HepG2 (cell line): ENCODE data around the gene FDPS. TPM values are rescaled to one million over a fixed set of nuclear protein-coding genes. Genes with fewer than 3 reads are reported as not detected.
A peak's percentile ranks its signal among the peaks of the same experiment; 100 is the strongest.

Experiments used
- ARNT2 ChIP-seq: sonication (generic); formaldehyde crosslinking; IDR thresholded peaks from 2 replicates; pipeline ENCODE4 v1.8.0; 2022; ENCODE audit warnings: mild to moderate bottlenecking, low read depth, missing genetic modification reagents, moderate library complexity
- CBFB ChIP-seq: sonication (generic); formaldehyde crosslinking; IDR thresholded peaks from 2 replicates; pipeline ENCODE4 v1.4.0; 2020; ENCODE audit warnings: missing genetic modification reagents
- GFI1 ChIP-seq: sonication (generic); formaldehyde crosslinking; IDR thresholded peaks from 2 replicates; pipeline ENCODE4 v1.5.0; 2020; ENCODE audit warnings: missing genetic modification reagents, mild to moderate bottlenecking, borderline replicate concordance
- KDM5B ChIP-seq: sonication (generic); formaldehyde crosslinking; IDR thresholded peaks from 2 replicates; pipeline ENCODE4 v1.4.0; 2020; ENCODE audit warnings: missing genetic modification reagents, mild to moderate bottlenecking, borderline replicate concordance
- MBNL3 ChIP-seq: fragments of 250-450 bp; sonication (Bioruptor Pico); conservative IDR thresholded peaks from 2 replicates; pipeline ENCODE4 v1.8.0; 2022; ENCODE audit warnings: mild to moderate bottlenecking, inconsistent platforms
- MTF2 ChIP-seq: sonication (generic); formaldehyde crosslinking; IDR thresholded peaks from 2 replicates; pipeline ENCODE4 v1.5.0; 2020; ENCODE audit warnings: missing genetic modification reagents, borderline replicate concordance
- MXI1 ChIP-seq: IDR thresholded peaks from 3 replicates; pipeline ENCODE4 v1.6.1; 2012; ENCODE audit warnings: low read depth, low read length, inconsistent platforms, borderline replicate concordance
- PHF20 ChIP-seq: sonication (generic); formaldehyde crosslinking; IDR thresholded peaks from 2 replicates; pipeline ENCODE4 v1.5.0; 2020; ENCODE audit warnings: mild to moderate bottlenecking, missing genetic modification reagents
- RBAK ChIP-seq: sonication (generic); formaldehyde crosslinking; IDR thresholded peaks from 2 replicates; pipeline ENCODE4 v1.5.1; 2020; ENCODE audit warnings: mild to moderate bottlenecking, missing genetic modification reagents
- SP1 ChIP-seq, 2 experiments: fragments of 450-650 bp in 1 of 2; sonication (generic) in 1 of 2; formaldehyde crosslinking in 1 of 2; IDR thresholded peaks; 2 replicates each; pipeline versions ENCODE4 v1.4.0 to v1.6.1; 2016 to 2020; ENCODE audit warnings: missing genetic modification reagents in 1 of 2
- SRSF9 ChIP-seq: fragments of 200-400 bp; formaldehyde crosslinking; IDR thresholded peaks from 2 replicates; pipeline ENCODE4 v1.6.1; 2018; ENCODE audit warnings: borderline replicate concordance, mild to moderate bottlenecking, low read depth, low read length; ENCODE audit not compliant: insufficient read depth, poor library complexity, severe bottlenecking
- TCF7 ChIP-seq: sonication (generic); IDR thresholded peaks from 2 replicates; pipeline ENCODE4 v1.6.1; 2016; ENCODE audit warnings: antibody characterized with exemption, low read depth
- TCF7L2 ChIP-seq: IDR thresholded peaks from 2 replicates; pipeline ENCODE4 v1.6.1; 2011; ENCODE audit warnings: mild to moderate bottlenecking, low read depth, low read length, moderate library complexity
- TGIF2 ChIP-seq: IDR thresholded peaks from 2 replicates; pipeline ENCODE4 v1.6.1; 2016; ENCODE audit warnings: control low read depth, missing compliant biosample characterization
- ZNF577 ChIP-seq: sonication (generic); formaldehyde crosslinking; IDR thresholded peaks from 2 replicates; pipeline ENCODE4 v1.4.0; 2020; ENCODE audit warnings: mild to moderate bottlenecking, low read depth, missing genetic modification reagents, borderline replicate concordance
- ZNF614 ChIP-seq: IDR thresholded peaks from 2 replicates; pipeline ENCODE4 v1.6.1; 2018; ENCODE audit warnings: missing biosample characterization, missing genetic modification reagents, inconsistent platforms, borderline replicate concordance
- ZNF878 ChIP-seq: sonication (generic); formaldehyde crosslinking; IDR thresholded peaks from 2 replicates; pipeline ENCODE4 v1.8.1; 2023; ENCODE audit warnings: mild to moderate bottlenecking, missing genetic modification reagents, moderate library complexity
- ZSCAN9 ChIP-seq: IDR thresholded peaks from 2 replicates; pipeline ENCODE4 v1.6.1; 2016; ENCODE audit warnings: borderline replicate concordance
- polyA plus RNA-seq, 8 experiments: library from polyadenylated mRNA; depleted of rRNA in 3 of 8; stranded (reverse) in 7 of 8; unstranded in 1 of 8; fragments of >200 nt; fragmentation: Illumina TruSeq in 4 of 8; extraction: Trizol in 4 of 8; gene quantifications; 2 replicates each; pipeline versions ENCODE4 v1.2.1 to v1.2.3, GENCODE V29; 2011 to 2016; ENCODE audit warnings: low read depth in 4 of 8, missing spikeins in 1 of 8, mixed read lengths in 1 of 8; ENCODE audit not compliant: insufficient read depth in 1 of 8
- total RNA-seq, 5 experiments: library from RNA; depleted of rRNA; stranded (reverse); fragments of >200 nt; fragmentation: Illumina TruSeq; extraction: Trizol; gene quantifications; 2 replicates each; pipeline ENCODE4 v1.2.3, GENCODE V29; 2016; ENCODE audit warnings: low read depth in 1 of 5
- TF ChIP-seq, protein P1 (sequence below): sonication (generic); formaldehyde crosslinking; IDR thresholded peaks from 2 replicates; pipeline ENCODE4 v1.4.0; 2020; ENCODE audit warnings: mild to moderate bottlenecking, missing genetic modification reagents, borderline replicate concordance
- TF ChIP-seq, protein P2 (sequence below): sonication (generic); formaldehyde crosslinking; IDR thresholded peaks from 2 replicates; pipeline ENCODE4 v1.4.0; 2020; ENCODE audit warnings: missing genetic modification reagents
- TF ChIP-seq, protein P3 (sequence below), 2 experiments: fragments of 450-650 bp in 1 of 2; sonication (generic) in 1 of 2; formaldehyde crosslinking; IDR thresholded peaks; 2 replicates each; pipeline versions ENCODE4 v1.5.0 to v1.8.0; 2020 to 2022; ENCODE audit warnings: mild to moderate bottlenecking in 1 of 2, missing genetic modification reagents in 1 of 2
- TF ChIP-seq, protein P4 (sequence below): sonication (generic); formaldehyde crosslinking; IDR thresholded peaks from 2 replicates; pipeline ENCODE4 v1.4.0; 2020; ENCODE audit warnings: mild to moderate bottlenecking, missing genetic modification reagents

FDPS gene
- total and polyA plus RNA-seq, 2 of the 13 experiments (the other 11 are each of a cell fraction or from before 2014, with no cell fraction given): 264 to 519 TPM

DNA sequence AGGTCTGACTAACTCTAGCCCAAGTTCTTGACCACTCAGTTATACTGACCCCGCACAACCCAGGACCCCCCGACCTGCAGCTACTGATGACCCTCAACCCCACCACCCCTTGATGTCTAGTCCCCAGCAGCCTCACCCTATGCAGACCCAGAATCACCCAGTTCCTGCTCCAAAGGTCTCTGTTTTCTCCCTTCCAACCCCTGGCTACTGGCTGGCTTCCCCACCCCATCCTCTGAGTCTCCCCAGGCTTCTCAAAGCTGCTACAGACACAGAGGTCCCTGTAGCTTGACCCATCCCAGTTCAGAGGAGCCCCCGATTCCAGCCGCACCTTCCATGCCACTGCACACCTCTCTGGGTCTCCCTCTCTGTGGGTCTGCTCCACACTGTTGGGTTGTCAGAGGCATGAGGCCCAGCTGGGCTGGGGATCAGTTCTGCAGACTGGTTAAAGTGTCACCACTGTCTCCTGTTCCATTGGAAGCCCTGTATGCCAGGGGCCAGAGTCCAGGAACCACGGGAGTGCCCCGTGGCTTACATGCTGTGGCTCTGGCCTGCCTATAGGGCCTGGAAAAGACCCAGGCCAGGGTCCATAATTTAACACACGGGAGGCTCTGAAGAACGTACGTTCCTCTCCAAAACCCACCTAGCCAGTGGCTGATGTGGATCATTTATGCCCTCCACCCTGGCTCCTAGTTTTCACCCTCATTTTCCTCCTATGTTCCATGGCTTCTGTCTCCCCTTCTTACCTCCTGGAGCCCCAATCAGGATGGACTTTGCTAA is 7.9 kb upstream of the FDPS start (continued):
- TF ChIP-seq, protein P1, sequence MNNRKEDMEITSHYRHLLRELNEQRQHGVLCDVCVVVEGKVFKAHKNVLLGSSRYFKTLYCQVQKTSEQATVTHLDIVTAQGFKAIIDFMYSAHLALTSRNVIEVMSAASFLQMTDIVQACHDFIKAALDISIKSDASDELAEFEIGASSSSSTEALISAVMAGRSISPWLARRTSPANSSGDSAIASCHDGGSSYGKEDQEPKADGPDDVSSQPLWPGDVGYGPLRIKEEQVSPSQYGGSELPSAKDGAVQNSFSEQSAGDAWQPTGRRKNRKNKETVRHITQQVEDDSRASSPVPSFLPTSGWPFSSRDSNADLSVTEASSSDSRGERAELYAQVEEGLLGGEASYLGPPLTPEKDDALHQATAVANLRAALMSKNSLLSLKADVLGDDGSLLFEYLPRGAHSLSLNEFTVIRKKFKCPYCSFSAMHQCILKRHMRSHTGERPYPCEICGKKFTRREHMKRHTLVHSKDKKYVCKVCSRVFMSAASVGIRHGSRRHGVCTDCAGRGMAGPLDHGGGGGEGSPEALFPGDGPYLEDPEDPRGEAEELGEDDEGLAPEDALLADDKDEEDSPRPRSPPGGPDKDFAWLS (CRISPR knock-in tag): 0 out of 2 replicates have a peak, but pooled peaks have one; percentile 50
- peak; percentile 73; the same call in 1 of the 2 replicates for TF ChIP-seq ZSCAN9
- TF ChIP-seq ZNF878 (CRISPR knock-in tag): peak; percentile 87
- no peak; the same call in 1 of the 2 replicates for TF ChIP-seq GFI1
- no peak for TF ChIP-seq RBAK
- TF ChIP-seq KDM5B (CRISPR knock-in tag): peak; percentile 89
- TF ChIP-seq MXI1: peak; percentile 86; the same call in 2 of the 3 replicates
- no peak for TF ChIP-seq MBNL3 (CRISPR knock-in tag)
- TF ChIP-seq ZNF577: no peak
- TF ChIP-seq MTF2 (CRISPR knock-in tag): no peak
- TF ChIP-seq, protein P2, sequence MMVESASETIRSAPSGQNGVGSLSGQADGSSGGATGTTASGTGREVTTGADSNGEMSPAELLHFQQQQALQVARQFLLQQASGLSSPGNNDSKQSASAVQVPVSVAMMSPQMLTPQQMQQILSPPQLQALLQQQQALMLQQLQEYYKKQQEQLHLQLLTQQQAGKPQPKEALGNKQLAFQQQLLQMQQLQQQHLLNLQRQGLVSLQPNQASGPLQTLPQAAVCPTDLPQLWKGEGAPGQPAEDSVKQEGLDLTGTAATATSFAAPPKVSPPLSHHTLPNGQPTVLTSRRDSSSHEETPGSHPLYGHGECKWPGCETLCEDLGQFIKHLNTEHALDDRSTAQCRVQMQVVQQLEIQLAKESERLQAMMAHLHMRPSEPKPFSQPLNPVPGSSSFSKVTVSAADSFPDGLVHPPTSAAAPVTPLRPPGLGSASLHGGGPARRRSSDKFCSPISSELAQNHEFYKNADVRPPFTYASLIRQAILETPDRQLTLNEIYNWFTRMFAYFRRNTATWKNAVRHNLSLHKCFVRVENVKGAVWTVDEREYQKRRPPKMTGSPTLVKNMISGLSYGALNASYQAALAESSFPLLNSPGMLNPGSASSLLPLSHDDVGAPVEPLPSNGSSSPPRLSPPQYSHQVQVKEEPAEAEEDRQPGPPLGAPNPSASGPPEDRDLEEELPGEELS (CRISPR knock-in tag): 0 out of 2 replicates have a peak, but pooled peaks have one; percentile 40
- TF ChIP-seq, protein P3, sequence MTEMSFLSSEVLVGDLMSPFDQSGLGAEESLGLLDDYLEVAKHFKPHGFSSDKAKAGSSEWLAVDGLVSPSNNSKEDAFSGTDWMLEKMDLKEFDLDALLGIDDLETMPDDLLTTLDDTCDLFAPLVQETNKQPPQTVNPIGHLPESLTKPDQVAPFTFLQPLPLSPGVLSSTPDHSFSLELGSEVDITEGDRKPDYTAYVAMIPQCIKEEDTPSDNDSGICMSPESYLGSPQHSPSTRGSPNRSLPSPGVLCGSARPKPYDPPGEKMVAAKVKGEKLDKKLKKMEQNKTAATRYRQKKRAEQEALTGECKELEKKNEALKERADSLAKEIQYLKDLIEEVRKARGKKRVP (CRISPR knock-in tag; IDR thresholded peaks at IDR 0.05): no peak
- TF ChIP-seq, protein P4, sequence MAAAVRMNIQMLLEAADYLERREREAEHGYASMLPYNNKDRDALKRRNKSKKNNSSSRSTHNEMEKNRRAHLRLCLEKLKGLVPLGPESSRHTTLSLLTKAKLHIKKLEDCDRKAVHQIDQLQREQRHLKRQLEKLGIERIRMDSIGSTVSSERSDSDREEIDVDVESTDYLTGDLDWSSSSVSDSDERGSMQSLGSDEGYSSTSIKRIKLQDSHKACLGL (CRISPR knock-in tag): peak; percentile 75
- TF ChIP-seq TCF7L2: no peak
- TF ChIP-seq PHF20 (CRISPR knock-in tag): peak; percentile 64
- peak; percentile 93; the same call in 1 of the 2 replicates for TF ChIP-seq ZNF614 (CRISPR knock-in tag)
- TF ChIP-seq CBFB (CRISPR knock-in tag): 0 out of 2 replicates have a peak, but pooled peaks have one; percentile 31
- TF ChIP-seq TCF7: no peak
- no peak for TF ChIP-seq SRSF9
- peak; percentile 72; the same call in 1 of the 2 replicates for TF ChIP-seq ARNT2 (CRISPR knock-in tag)
- TF ChIP-seq SP1 (IDR thresholded peaks at IDR 0.05): no peak
- no peak for TF ChIP-seq SP1 (CRISPR knock-in tag; IDR thresholded peaks at IDR 0.05)
- peak; percentile 90 for TF ChIP-seq TGIF2 (CRISPR knock-in tag)
